ENCODE results near the gene PADI1. TPM values are rescaled to one million over a fixed set of nuclear protein-coding genes. Genes with fewer than 3 reads are reported as not detected.

The PADI1 gene
- total and polyA plus RNA-seq, 2 experiments from 2014 or later, result not detected

DNA sequence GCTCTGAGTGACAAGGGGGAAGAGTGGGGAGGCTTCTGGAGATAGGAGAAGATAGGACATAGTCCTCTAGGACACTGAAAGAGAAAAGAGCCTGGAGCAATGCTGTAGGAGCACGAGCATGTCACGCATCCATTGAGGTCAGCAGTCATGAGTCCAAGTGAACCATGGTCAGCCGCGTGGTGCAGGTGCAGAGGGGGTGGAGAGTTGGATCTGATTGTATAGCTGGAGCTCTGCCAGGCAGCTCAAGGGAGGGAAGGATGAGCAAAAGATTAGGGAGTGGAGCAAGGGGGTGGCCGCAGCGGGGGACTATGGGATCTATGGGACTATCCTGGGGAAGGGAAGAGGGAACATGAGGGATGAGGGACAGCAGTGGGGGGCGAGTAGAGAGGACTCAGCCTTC lies 14.0 kb downstream of the PADI1 start:
- H3K4me2 ChIP-seq, result no peak overlapping the region
- H2AFZ ChIP-seq, result no peak overlapping the region
- no peaks in the 10 kb centered on the region for H3K9me3 ChIP-seq (ENCODE audit: low read depth)
- H3K4me1 ChIP-seq (ENCODE audit: insufficient read depth), result no peaks in the 10 kb centered on the region
- 86% methylated on average over 6 of the region's 7 CpGs for WGBS (ENCODE audit: low lambda C conversion rate, missing lambda C conversion rate)
- H3K9me2 ChIP-seq (replicated peaks; ENCODE audit: insufficient read depth), result no peaks in the 10 kb centered on the region
- no peaks in the 10 kb centered on the region for H3K79me2 ChIP-seq
- no peak for DNase-seq (ENCODE audit: low spot score)
- no peaks in the 10 kb centered on the region for H4K20me1 ChIP-seq (ENCODE audit: insufficient read depth, poor library complexity, severe bottlenecking)
- no peak overlapping the region for H3K27ac ChIP-seq
- no peaks in the 10 kb centered on the region for H3K36me3 ChIP-seq (replicated peaks; ENCODE audit: insufficient read depth, low read depth)
- no peak overlapping the region for H3K4me3 ChIP-seq
- TF ChIP-seq, protein P1, sequence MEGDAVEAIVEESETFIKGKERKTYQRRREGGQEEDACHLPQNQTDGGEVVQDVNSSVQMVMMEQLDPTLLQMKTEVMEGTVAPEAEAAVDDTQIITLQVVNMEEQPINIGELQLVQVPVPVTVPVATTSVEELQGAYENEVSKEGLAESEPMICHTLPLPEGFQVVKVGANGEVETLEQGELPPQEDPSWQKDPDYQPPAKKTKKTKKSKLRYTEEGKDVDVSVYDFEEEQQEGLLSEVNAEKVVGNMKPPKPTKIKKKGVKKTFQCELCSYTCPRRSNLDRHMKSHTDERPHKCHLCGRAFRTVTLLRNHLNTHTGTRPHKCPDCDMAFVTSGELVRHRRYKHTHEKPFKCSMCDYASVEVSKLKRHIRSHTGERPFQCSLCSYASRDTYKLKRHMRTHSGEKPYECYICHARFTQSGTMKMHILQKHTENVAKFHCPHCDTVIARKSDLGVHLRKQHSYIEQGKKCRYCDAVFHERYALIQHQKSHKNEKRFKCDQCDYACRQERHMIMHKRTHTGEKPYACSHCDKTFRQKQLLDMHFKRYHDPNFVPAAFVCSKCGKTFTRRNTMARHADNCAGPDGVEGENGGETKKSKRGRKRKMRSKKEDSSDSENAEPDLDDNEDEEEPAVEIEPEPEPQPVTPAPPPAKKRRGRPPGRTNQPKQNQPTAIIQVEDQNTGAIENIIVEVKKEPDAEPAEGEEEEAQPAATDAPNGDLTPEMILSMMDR (IDR thresholded peaks at IDR 0.05; ENCODE audit: poor library complexity), result no peak
- TF ChIP-seq EZH2 (IDR thresholded peaks at IDR 0.05; ENCODE audit: borderline replicate concordance) (no peak), EZH2phosphoT487 (IDR thresholded peaks at IDR 0.05; ENCODE audit: low read depth, severe bottlenecking, unreplicated experiment) (no peak)
- H3K27me3 ChIP-seq, result no peaks in the 10 kb centered on the region

DNA sequence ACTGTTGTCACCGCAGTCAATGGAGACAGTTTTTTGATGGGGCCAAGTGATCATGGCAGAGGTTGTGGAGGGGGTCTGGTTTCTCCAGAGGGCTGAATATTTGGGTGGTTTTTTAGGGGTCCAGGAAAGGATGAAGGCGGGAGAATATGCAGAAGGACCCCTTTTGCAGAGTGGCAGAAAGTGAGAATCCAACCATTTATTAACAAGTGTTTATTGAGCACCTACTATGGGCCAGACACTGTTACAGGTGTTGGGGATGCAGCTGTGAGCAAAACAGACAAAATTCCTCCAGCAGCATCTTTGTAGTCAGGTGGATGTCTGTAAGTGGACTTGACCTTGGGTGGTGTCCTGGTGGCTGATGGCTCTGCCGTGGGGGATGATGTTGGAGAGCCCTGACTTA lies 15.4 kb downstream of the PADI1 start:
- Histone ChIP-seq H3K4me1 (ENCODE audit: insufficient read depth) (no peaks in the 10 kb centered on the region), H3K9me2 (replicated peaks; ENCODE audit: insufficient read depth) (no peaks in the 10 kb centered on the region), H3K9me3 (ENCODE audit: low read depth) (no peaks in the 10 kb centered on the region), H3K4me3 (no peak overlapping the region), H3K4me2 (no peak overlapping the region), H2AFZ (no peak overlapping the region), H3K36me3 (replicated peaks; ENCODE audit: insufficient read depth, low read depth) (no peaks in the 10 kb centered on the region), H3K27me3 (no peaks in the 10 kb centered on the region), H3K27ac (no peak overlapping the region), H4K20me1 (ENCODE audit: insufficient read depth, poor library complexity, severe bottlenecking) (no peaks in the 10 kb centered on the region), H3K79me2 (no peaks in the 10 kb centered on the region)
- no peak for DNase-seq (ENCODE audit: low spot score)
- WGBS (ENCODE audit: low lambda C conversion rate, missing lambda C conversion rate), result 87% methylated on average over 3 of the region's 3 CpGs
- TF ChIP-seq, protein P1 (IDR thresholded peaks at IDR 0.05; ENCODE audit: poor library complexity), result no peak
- TF ChIP-seq EZH2 (IDR thresholded peaks at IDR 0.05; ENCODE audit: borderline replicate concordance), result no peak
- TF ChIP-seq EZH2phosphoT487 (IDR thresholded peaks at IDR 0.05; ENCODE audit: low read depth, severe bottlenecking, unreplicated experiment), result no peak

DNA sequence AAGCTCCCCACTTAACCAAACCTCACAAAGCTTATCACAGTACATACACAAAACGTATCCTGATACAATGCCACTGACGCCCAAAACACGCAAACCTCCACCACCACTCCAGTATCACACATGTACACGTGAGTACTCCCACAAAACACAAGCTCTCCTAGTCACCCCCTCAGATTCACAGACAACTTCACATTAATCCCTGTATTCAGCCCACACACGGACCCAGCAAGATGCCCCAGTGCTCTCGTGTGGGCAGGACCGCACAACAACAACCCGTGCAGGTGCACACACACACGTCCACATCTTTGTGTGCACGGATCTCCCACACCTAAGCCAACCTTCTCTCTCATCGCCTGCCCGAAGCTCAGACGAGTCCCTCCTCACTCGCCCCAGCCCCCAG lies 17.6 kb downstream of the PADI1 start:
- Histone ChIP-seq H2AFZ (no peak overlapping the region), H3K4me1 (ENCODE audit: insufficient read depth) (no peaks in the 10 kb centered on the region), H3K4me2 (no peak overlapping the region), H3K79me2 (no peaks in the 10 kb centered on the region), H3K27me3 (no peaks in the 10 kb centered on the region), H3K9me2 (replicated peaks; ENCODE audit: insufficient read depth) (no peaks in the 10 kb centered on the region), H3K36me3 (replicated peaks; ENCODE audit: insufficient read depth, low read depth) (no peaks in the 10 kb centered on the region), H4K20me1 (ENCODE audit: insufficient read depth, poor library complexity, severe bottlenecking) (no peaks in the 10 kb centered on the region), H3K9me3 (ENCODE audit: low read depth) (no peaks in the 10 kb centered on the region), H3K4me3 (no peak overlapping the region), H3K27ac (no peak overlapping the region)
- DNase-seq (ENCODE audit: low spot score), result no peak
- TF ChIP-seq EZH2phosphoT487 (IDR thresholded peaks at IDR 0.05; ENCODE audit: low read depth, severe bottlenecking, unreplicated experiment), result no peak
- TF ChIP-seq EZH2 (IDR thresholded peaks at IDR 0.05; ENCODE audit: borderline replicate concordance), result no peak
- 91% methylated on average over 14 of the region's 14 CpGs for WGBS (ENCODE audit: low lambda C conversion rate, missing lambda C conversion rate)

DNA sequence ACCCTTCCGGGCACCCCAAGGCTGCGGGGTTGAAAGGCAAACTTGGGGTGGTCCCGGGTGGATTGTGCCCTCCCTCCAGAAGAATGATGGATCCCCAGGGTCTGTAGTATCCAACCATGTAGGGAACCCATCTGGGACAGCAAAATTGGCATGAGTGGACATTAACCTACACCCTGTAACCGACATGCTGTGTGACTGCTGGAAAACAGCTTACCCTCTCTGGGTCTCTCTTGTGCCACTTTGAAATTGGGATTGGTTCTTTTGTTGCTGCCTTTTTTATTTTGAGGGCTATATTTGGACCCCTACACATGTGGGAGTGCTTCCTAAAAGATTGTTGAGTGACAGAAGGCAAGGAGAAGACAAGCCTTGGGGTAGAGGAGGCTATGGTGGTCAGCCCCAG lies 19.5 kb downstream of the PADI1 start:
- Histone ChIP-seq H3K27me3 (no peaks in the 10 kb centered on the region), H3K79me2 (no peaks in the 10 kb centered on the region), H4K20me1 (ENCODE audit: insufficient read depth, poor library complexity, severe bottlenecking) (no peaks in the 10 kb centered on the region), H2AFZ (no peak overlapping the region), H3K9me2 (replicated peaks; ENCODE audit: insufficient read depth) (no peaks in the 10 kb centered on the region), H3K4me2 (no peak overlapping the region), H3K9me3 (ENCODE audit: low read depth) (no peaks in the 10 kb centered on the region), H3K4me1 (ENCODE audit: insufficient read depth) (peaks cover 4% of the 10 kb centered on the region), H3K27ac (no peak overlapping the region), H3K36me3 (replicated peaks; ENCODE audit: insufficient read depth, low read depth) (no peaks in the 10 kb centered on the region), H3K4me3 (no peak overlapping the region)
- DNase-seq (ENCODE audit: low spot score), result no peak
- TF ChIP-seq, protein P1 (IDR thresholded peaks at IDR 0.05; ENCODE audit: poor library complexity), result no peak
- no peak for TF ChIP-seq EZH2 (IDR thresholded peaks at IDR 0.05; ENCODE audit: borderline replicate concordance)
- TF ChIP-seq EZH2phosphoT487 (IDR thresholded peaks at IDR 0.05; ENCODE audit: low read depth, severe bottlenecking, unreplicated experiment), result no peak
- 99% methylated on average over 4 of the region's 4 CpGs for WGBS (ENCODE audit: low lambda C conversion rate, missing lambda C conversion rate)
